Right lung (tissue), 10 donors: ENCODE data around the gene ISY1. TPM values are rescaled to one million over a fixed set of nuclear protein-coding genes. Genes with fewer than 3 reads are reported as not detected.
"Not testable (repeated sequence)": the region's sequence is repeated elsewhere in the genome, so short reads cannot be mapped to it uniquely, and the experiment has no call there.

ENCODE experiments used
- DNase-seq, 2 donors: peaks; one replicate each; pipeline ENCODE4 v3.0.0-alpha.2; 2013
- long read RNA-seq, 8 donors: transcript quantifications; one replicate each; lab custom pipeline, GENCODE V29; 2026
- polyA plus RNA-seq, 5 donors: library from polyadenylated mRNA; unstranded; fragments of 120-200 nt; gene quantifications; one replicate each; pipeline versions ENCODE4 v1.2.1 to v1.2.3, GENCODE V29; 2013; ENCODE audit warnings: inconsistent platforms in 1 of 5, low replicate concordance in 1 of 5; ENCODE audit not compliant: insufficient read length in 5 of 5, insufficient read depth in 1 of 5

The ISY1 gene
- polyA plus RNA-seq, result 10 to 100 TPM; 48.5 to 66.6 (median 51.3) TPM
- long read RNA-seq, donor 1, transcript ISY1-203 (11 exons, 3,842 nt), result major isoform, 19 of 23 reads
- long read RNA-seq, donor 1, partial matches to known transcripts, result 0 of 23 reads
- long read RNA-seq, donor 1, other reads (novel, unspliced or antisense), result 0 of 23 reads
- long read RNA-seq, donor 2, transcript ISY1-203 (11 exons, 3,842 nt), result major isoform, 6 of 13 reads
- long read RNA-seq, donor 2, partial matches to known transcripts, result 6 of 13 reads
- long read RNA-seq, donor 2, other reads (novel, unspliced or antisense), result 0 of 13 reads
- long read RNA-seq, donor 3, transcript ISY1-203 (11 exons, 3,842 nt), result major isoform, 11 of 22 reads
- long read RNA-seq, donor 3, partial matches to known transcripts, result 9 of 22 reads
- long read RNA-seq, donor 3, other reads (novel, unspliced or antisense), result 0 of 22 reads
- long read RNA-seq, donor 4, transcript ISY1-203 (11 exons, 3,842 nt), result major isoform, 10 of 15 reads
- long read RNA-seq, donor 4, partial matches to known transcripts, result 5 of 15 reads
- long read RNA-seq, donor 4, other reads (novel, unspliced or antisense), result 0 of 15 reads
- long read RNA-seq, donor 5, transcript ISY1-203 (11 exons, 3,842 nt), result major isoform, 17 of 25 reads
- long read RNA-seq, donor 5, partial matches to known transcripts, result 7 of 25 reads
- long read RNA-seq, donor 5, other reads (novel, unspliced or antisense), result 0 of 25 reads
- long read RNA-seq, donor 6, transcript ISY1-203 (11 exons, 3,842 nt), result major isoform, 21 of 22 reads
- long read RNA-seq, donor 6, partial matches to known transcripts, result 0 of 22 reads
- long read RNA-seq, donor 6, other reads (novel, unspliced or antisense), result 0 of 22 reads
- long read RNA-seq, donor 7, transcript ISY1-203 (11 exons, 3,842 nt), result major isoform, 11 of 211 reads
- long read RNA-seq, donor 7, partial matches to known transcripts, result 184 of 211 reads
- long read RNA-seq, donor 7, other reads (novel, unspliced or antisense), result 12 of 211 reads
- long read RNA-seq, donor 8, partial matches to known transcripts, result 0 of 4 reads
- long read RNA-seq, donor 8, other reads (novel, unspliced or antisense), result 0 of 4 reads

DNA sequence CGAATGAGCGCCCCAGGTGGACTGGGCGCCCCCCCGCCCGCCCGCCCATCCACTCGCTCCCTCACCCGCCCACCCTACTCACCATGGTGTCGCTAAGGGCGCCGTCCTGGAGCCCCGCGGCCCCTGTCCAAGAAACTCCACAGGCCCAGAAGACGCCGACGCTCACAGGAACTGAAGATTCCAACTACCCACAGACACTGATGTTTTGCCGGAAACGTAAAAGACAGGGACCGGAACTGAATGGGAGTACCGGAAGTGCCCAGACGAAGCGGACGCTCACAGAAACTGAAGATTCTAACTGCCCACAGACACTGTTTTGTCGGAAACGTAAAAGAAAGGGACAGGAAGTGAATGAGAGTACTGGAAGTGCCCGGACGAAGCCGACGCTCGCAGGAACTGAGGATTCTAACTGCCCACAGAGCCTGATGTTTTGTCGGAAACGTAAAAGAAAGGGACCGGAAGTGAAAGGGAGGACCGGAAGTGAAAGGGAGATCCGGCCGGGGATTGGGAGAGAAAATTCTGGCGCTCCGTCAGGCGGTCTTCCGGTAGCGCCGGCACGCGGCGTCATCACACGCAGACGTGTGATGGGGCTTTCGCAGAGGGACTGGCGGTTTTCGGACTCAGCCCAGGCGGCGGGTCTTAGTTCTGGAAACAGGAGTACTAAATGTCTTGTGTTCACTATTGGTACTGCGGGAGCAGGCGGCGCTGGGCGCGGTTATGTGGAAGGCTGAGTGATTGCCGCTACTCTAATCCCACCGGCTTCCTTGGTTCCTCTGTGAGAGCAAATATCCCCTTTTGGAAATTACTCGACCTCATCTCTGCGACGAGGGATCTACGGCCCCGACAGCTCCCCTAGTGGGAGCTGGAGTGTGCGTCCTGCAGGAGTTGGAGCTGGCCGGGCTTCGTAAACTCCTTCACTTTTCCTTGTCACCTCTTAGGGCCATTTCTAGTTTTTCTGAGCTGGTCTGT is at the start of gene ISY1:
ISY1 (minus strand) TSS at position 173 of the 969 bp plus-strand sequence; CDS start at position 85, 88 bp downstream.
- peak; percentile 94 to 97 for DNase-seq

DNA sequence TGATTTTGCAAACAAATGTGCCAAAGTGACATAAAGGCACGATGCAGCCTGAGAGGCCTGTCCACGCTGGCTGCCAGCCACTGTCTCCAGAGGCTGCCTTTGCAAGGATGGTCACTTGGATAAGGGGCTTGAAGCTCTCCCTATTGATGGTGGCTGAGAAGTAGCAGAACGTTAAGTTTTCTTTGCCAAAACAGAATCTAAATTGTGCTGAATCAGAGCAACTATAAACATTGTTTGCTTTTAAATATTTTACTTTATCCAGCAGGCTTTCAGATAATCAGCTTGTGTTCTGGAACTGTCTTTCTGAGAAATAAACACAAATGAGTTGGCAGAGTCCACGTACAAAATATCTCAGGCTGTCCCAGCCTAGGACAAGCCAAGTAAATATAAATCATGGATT is 46.6 kb upstream of the ISY1 start:
- DNase-seq, result peak; percentile 67 to 72

DNA sequence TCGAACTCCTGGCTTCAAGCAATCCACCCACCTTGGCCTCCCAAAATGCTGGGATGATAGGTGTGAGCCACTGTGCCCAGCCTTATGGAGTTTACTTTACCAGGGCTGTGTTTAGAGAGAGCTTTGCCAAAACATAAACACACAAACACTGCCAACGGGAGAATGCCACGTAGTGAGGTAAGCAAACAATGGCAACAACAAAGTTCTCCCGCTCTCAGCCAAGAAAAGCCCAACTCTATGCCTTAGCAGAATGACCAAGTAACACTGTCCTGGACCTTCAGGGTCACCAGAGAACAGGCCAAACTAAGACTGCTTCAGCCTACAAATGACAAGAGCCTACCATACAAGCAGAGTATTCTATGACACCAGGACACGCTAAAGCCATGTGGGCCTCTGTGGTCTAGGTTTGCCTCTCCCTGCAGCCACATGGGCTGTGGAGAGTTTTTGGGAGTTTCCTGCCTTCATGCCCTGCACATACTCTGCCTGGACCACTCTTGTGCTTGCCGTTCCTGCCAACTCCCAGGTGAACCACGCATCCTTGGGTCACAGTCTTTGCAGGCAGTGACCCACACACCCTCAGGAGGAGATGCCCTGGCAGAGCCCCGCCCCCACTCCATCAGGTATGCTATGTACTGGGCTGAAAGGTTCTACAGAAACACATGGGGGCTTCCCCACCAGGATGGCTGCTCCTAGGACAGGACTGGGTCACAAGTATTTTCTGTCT is 44.4 kb upstream of the ISY1 start:
- no peak for DNase-seq

GRCh38 chr3:129204473-129204872 is 43.6 kb upstream of the ISY1 start:
- no peak for DNase-seq

GRCh38 chr3:129199366-129199765 is 38.5 kb upstream of the ISY1 start:
- DNase-seq, result no peak

GRCh38 chr3:129197321-129197720 is 36.5 kb upstream of the ISY1 start:
- no peak for DNase-seq

DNA sequence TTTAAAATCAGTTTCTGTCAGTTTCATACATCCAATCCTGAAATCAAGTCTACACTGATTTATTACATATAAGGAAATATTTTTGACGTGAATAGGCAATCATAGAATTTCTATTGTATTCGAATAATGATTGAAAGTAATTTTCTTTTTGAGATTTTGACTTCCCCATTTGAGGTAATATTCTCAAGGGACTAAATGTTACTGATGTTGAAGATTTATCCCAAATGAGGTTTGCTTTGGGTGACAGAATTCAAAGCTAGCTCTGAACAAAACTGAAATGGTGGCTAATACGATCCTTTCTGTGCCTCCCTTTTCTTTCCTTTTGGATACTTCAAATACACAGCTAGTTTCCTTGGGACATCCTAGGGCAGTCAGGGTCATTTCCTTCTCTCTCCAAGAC is 35.7 kb upstream of the ISY1 start:
- DNase-seq, result no peak

DNA sequence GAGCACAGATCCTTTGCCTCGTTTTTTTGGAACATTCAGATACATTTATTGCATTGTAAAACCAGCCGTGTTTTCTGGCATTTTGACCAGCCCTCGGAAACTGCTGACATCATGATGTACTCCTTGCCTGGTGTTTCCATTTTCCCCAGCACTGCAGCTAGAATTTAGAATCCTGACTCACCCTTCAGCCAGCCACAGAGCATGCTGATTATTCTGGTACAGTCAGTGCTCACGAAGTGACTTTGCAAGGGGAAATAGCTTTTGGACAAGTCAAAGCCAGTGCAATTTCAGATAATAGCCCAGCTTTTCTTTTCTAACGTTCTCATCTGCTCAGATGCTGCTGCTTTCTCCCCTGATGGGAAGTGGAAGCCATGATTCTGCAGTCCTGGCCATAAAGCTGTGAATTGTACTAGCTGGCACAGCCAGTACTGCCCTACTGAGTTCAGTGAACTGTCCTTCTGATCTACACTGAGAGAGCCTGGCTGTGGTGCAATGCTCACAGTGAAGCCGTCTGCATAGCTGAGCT is 34.9 kb upstream of the ISY1 start:
- no peak for DNase-seq

GRCh38 chr3:129189793-129190192 is 28.9 kb upstream of the ISY1 start:
- DNase-seq, result not testable (repeated sequence)

- no peak for DNase-seq
Measured at GRCh38 chr3:129187857-129188256, 27.0 kb upstream of the ISY1 start.

DNA sequence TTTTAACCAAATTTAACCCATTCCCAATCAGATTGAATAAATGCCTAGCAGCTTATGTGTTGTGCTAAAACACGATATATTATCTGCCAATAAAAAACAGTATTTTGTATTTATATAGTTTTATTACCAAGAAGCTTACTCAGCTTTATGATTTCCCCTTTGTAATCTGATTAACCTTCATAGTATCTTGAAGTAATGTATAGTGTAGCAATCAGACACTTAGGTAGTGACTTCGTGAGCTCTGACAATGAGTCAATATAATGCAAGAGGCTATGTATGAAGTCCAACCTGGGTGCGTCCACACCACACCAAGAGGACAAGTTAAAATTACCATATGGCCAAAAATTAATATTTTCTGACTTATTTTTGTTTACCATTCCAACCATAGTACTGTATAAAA is 24.9 kb upstream of the ISY1 start:
- DNase-seq, result no peak

DNA sequence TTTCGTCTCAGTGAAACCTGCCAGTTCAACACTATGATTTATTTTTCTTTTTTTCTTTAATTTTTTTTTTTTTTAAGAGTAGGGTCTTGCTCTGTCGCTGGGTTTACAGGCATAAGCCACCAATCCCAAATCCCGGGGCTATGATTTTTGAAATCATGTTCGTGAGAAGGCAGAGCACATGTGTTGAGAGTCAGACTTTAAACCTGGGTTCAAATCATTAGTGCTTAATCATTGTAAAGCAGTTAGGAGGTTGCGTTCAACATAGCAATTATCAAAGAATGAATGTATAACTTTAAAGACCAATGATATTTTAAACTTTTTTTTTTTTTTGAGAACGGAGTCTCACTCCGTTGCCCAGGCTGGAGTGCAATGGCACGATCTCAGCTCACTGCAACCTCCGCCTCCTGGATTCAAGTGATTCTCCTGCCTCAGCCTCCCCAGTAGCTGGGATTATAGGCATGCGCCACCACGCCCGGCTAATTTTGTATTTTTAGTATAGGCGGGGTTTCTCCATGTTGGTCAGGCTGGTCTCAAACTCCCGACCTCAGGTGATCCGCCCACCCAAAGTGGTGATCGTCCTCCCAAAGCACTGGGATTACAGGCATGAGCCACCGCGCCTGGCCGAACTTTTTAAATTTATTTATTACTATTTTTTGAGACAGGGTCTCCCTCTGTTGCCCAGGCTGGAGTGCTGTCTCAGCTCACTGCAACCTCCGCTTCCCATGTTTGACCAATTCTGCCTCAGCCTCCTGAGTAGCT is 24.1 kb upstream of the ISY1 start:
- DNase-seq, result not testable (repeated sequence)

DNA sequence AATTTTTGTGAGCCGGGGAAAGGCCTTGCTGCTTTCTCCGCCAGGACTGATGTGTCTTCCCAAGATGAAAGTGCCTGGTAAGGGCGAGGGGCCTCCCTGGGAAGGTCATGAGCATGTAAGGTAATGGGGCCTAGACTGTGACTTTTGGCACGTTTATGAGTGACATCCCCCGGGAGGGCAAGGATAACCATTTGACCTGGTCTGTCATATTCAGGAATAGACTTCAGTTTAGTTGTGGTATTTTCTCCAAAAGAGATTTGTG is 23.5 kb upstream of the ISY1 start:
- DNase-seq, result no peak

DNA sequence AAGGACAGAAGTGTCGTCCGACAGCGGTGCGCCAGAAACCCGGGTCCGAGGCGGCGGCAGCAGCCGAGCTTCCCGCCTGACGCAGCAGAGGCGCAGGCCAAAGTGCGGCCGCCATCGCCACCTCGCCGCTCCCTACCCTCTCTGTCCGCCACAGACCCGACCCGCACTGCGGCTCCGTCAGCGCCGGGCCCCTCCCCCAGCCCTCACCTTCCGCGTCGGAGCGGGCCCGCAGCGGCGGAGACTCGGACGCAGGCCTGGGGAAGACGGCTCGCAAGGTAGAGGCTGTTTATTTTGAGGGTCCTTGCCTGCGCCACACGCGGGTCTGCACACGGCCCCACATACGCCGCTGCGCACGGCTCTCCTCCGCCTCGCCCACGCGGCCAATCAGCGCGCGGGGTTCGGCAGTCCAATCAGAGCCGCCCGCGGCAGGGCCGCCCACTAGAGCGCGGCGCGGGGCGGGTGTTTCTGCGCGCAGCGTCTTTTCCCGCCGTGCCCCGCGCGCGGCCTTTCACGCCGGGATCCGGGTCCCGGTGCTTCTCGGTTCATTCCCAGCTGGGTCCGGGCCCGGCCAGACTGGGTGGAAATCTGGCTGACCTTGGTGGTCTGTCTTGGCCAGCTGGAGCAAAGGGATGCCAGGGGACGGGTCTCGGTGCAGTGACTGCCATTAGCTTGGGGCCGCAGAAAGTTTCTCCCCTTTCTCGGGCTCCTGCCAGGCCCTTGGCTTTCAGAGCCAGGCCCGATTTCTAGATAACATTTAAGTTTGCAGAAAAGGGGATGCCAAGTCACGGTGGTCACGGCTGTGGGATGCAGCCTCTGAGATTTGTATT is 22.9 kb upstream of the ISY1 start, which contains the start of gene CNBP:
CNBP (minus strand) TSS at position 328 of the 827 bp plus-strand sequence. CDS start 12,139 bp downstream, outside the sequence.
- peak; percentile 96 for DNase-seq

DNA sequence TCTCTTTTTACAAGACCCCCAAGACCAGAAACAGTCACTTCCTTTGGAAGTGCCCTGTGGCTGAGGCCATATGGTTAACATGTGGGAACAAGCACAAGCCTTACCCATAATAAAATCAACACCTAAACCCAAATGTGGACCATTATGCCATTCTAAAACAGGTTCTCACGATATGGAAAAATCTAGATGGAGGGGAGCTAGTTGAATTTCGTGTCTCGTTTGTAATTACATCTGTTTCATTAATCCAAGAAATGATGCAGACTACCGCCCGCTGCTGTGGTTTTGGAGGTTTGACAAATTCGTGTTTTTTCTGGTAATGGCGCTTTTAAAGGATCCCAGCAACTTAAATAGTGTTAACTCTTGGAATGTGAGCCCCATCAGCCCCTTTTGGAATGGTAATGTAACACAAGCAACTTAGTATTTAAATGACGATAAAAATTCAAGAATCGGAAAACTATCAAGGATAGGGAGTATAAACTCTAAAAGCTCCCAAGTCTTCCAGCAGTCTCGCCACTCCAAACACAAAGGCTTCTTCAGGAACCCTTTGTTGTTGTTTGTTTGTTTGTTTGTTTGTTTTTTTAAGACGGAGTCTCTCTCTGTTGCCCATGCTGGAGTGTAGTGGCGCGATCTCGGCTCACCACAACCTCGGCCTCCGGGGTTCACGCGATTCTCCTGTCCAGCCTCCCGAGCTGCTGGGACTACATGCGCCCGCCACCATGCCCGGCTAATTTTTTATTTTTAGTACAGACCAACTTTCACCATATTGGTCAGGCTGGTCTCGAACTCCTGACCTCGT is 21.7 kb upstream of the ISY1 start:
- DNase-seq, result peak in 1 of 2 donors; percentile 15

DNA sequence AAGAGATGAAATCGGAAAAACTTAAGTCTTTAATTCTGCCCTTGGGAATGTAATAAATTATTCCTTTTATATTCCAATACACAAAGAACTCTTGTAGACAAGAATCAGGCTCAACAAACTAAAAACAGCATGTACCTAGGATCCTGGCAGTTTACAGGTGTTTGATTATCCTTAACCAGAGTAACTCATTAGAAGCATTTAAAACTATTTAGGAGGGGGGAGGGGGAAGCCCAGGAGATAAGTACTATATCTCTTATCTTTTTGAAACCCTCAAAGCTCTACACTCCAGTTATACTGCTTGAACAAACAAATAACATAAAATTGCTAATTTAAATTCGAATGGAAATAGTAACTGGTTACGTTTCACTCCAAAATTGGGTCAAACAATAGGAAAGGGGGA is 21.0 kb upstream of the ISY1 start:
- no peak for DNase-seq

- DNase-seq, result peak in 1 of 2 donors; percentile 12
Measured at GRCh38 chr3:129180461-129180860, 19.6 kb upstream of the ISY1 start.

DNA sequence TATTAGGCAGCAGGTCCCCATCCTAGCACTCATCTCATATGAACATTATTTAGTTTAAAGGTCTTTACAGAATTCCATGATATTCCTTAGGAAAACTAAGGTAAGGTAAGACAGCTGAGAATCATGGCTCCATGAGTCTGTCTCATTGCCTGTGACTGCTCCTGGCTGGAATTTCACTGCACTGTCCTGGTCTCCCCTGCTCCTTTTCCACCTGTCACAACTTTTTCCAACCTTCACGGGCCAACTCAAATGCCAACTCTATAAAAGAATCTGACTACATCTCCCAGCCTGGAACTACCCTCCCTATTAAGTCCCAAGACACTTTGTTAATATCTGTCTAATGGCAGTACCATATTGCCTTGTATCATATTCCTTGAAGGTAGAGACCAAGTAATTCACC is 15.2 kb upstream of the ISY1 start:
- no peak for DNase-seq
